Epithelial cell of prostate (primary cell): ENCODE data around the gene ABCD3.
A peak's percentile ranks its signal among the peaks of the same experiment; 100 is the strongest.

Source experiments
- DNase-seq: peaks from one replicate; pipeline ENCODE4 v3.0.0-alpha.2; 2011; ENCODE audit warnings: low read depth, low spot score
- H3K27ac ChIP-seq: fragments of 450-650 bp; 2 replicates; pipeline ENCODE4 v1.5.1; 2017; ENCODE audit warnings: mild to moderate bottlenecking

The ABCD3 gene

DNA sequence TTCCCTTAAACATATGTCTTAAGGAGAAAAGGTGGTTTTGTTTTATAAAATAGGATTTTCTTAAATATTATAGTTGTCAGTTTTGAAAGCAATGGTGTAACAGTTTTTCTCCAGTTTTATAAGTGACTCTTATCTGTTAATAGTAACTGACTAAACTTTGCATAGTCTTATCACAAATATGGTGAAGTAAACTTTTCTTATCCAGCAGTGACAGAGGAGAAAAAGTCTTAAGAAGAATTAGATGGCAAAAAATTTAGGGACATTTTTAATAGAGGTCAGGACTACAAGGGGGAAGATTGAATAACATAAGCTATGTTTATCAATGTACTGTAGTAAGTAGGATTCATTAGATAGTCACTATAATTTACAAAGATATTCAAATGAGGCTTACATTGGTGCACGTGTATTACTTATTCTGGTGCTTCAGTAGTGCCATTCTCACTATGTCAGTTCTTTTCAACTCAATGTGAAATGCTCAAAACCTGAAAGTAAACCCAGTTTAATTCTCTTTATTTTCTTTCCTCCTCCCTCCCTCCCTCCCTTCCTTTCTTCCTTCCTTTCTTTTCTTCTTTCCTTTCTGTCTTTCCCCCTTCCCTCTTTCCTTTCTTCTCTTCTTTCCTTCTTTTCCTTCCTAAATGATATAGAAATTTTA is 97.2 kb downstream of the ABCD3 start:
- H3K27ac ChIP-seq: no peak overlapping the region
- no peak for DNase-seq

DNA sequence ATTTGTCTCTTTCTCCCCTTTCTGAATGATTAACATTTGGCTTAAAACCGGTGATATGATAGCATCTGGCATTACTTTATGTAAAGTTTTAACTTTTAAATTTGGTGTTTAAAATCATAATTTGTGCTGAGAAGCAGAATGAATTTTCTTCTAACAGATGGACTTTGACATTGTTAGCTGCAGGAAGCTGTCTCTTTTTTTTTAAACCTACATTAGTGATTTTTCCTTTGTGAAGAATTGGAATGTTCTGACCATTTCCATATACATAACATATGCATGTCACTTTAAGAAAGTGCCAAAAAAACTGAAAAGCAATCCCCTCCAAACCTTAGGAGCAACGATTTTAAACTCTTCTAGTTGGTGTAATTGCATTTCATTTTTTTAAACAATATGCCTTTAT is 101.2 kb downstream of the ABCD3 start:
- no peak overlapping the region for H3K27ac ChIP-seq
- no peak for DNase-seq

DNA sequence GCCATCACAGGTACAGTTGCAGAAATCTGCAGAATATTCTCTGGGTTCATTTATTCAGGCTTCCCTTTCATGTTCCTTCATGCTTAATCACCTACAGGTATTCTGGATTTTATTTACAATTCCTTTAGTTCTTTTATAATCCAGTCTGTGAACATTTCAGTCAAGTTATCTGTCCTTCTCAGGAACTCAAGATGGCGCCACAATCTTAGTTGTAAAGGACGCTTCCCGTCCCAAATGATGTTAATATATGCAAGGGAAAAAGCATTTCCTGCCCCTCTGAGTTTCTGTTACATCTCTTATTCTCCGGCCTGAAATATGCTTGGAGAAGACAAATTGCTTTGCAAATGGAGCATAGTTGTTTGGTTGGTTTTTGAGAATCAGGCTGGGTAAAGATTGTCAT is 104.1 kb downstream of the ABCD3 start:
- no peak for DNase-seq
- H3K27ac ChIP-seq: no peak overlapping the region

DNA sequence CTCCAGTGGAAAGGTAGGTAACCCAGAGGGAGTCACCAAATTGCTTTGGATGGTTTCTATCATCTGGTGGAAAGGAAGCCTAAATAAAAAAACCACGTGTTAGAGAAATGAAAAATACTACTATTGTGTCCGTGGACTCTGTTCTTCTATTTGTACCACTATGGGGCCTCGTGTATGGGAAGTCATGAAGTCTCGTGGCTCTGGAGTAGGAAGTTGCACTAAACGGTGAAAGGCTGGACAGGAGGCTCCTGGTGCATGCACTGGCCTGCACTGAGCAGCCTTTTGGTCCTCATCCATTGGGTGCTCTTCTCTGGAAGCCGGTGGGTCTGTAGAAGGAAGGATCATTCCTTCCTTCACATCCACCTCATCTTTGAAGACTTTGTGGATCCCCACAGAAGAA is 106.3 kb downstream of the ABCD3 start:
- DNase-seq: no peak
- no peak overlapping the region for H3K27ac ChIP-seq

DNA sequence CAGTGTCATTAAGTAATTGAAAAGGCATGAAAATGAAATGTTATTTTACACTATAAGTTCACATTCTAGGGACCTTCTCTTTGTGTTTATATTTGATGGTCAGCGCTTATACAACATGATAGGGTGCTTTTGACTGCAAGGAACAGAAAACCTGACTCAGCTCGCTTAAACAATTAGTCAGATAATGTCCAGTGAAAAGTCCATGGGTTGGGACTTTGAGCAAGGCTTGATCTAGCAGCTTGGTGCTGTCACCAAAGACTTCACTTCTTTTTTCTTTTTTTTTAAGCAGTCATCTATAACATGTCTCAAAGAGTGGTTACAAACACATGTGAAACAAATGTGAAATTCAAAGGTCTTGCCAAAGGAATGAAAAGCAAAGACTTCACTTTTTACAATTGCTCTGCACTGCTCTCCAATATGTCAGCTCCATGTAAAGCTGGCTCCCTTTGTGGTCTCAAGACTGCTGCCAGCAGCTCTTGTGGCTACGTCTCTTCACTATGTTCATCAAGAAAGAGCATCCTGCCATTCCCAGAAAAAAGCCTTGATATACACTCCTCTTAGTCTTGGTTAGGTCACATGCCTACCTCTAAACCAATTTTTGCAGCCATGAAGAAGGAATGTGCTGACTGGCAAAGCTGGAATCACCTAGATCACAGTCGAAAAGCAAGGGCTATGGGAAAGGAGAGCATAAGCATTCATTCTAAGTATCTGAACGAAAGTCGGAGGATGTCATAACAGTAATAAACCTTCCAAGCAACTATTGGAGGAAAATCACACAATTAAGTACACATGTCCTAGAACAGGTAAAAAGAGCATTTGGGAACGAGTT is 108.2 kb downstream of the ABCD3 start:
- H3K27ac ChIP-seq: peak overlapping the region; percentile 65
- no peak for DNase-seq

DNA sequence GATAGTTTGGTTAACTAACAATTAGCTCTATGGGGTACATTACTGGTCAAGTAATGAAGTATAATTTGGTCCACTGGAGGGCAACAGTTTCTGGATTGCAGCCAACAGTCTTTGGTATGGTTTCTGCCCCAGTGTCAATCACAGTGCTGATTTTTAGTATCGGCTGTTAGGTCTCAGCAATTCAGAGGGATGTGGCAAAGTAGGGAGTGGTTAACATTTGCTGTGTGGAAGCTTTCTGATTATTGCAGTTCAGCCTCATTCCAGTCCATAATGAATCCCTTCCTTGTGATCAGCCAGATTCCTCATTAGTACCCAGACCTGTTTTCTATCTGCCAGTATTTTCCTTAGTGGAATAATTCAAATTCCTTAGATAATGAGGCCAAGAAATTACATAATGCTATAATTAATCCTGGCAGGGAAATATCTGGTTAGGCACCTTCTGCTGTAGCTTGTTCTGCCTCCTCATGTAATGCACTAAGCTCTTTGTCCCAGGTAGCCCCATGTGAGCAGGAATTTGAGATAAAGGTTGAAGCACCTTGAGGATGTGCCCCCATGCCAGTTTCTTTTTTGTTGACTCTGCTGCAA is 109.3 kb downstream of the ABCD3 start:
- peak; percentile 52 for DNase-seq
- peak overlapping the region; percentile 65 for H3K27ac ChIP-seq

DNA sequence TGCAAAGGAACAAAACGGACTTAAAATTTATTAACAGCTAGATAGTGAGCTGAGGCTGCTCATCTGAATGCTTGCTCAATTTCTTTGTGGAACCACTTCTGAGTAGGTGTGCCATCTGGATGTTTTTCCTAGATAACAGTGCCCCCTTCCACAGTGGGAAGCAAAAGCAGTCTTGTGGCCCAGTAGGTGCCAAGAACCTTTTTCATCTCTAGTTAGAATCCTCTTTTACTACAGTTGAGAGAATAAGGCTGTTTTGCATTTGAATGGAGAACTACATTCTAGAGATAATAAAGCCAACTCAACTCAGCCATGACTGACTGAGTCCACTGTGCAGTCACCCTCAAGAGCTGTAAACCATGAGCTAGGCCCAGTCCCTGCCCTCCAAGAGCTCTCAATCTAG is 110.1 kb downstream of the ABCD3 start:
- peak overlapping the region; percentile 65 for H3K27ac ChIP-seq
- peak; percentile 34 for DNase-seq

DNA sequence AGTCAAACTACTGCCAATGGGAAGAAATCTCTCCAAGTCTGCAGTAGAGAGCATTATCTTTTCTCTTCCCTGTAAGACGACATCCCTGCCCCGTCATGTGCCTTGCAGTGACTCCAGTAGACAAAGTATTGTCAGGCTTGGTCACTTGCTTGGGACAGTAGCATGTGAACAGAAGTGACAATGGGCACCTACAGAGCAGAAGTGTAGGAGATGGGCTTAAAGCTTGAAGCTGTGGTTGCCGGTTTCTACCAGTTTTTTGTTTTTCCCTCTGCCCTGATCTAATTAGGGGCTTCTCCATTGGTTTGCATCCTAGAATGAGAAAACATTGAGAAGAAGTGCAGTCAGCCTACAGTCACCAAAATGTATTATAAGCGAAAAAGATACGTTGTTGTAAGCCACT is 110.6 kb downstream of the ABCD3 start:
- peak overlapping the region; percentile 65 for H3K27ac ChIP-seq

DNA sequence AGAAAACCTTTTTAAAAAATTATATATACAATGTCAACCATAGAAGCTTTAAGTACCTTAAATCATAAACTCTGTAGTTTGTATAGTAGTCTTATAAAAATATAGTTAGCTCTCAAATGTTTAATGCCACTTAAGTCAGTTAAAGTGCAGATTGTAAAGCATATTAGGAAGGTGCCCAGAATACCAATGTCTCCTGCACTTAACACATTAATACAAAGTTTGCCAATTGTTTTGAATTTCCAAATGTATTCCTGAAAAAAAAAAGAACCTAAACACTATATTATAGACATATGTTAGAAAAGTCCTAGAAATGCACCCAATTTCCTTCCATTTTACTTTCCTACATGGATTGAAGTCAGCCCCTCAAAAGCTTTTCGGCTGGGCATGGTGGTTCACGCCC is 111.2 kb downstream of the ABCD3 start:
- DNase-seq: no peak
- H3K27ac ChIP-seq: peak overlapping the region; percentile 65

More for the DNA sequence above, 110.6 kb downstream of the ABCD3 start:
- no peak for DNase-seq

DNA sequence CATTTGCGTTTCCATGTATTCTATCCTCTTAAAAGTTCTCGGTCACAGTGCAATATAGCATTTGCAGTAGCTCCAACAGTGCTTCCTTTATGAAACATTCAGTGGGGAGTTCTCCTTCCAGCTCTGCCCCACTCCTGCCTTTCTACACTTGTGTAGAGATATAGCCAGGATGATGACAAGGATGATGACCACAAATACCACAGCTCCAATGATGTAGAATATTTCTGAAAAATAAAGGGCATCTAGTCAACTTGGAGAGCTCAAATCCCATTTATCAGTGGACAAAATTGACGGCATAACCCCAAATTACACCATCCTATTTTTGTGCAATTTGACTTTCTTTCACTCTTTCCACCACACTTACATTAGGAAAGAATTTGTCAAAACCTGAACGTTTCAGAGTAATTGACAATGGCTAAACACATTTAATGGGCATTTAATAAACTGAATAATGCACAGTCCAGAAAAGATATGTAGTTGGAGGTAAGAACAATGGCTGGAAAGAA is 112.2 kb downstream of the ABCD3 start:
- no peak for DNase-seq
- peak overlapping the region; percentile 96 for H3K27ac ChIP-seq

DNA sequence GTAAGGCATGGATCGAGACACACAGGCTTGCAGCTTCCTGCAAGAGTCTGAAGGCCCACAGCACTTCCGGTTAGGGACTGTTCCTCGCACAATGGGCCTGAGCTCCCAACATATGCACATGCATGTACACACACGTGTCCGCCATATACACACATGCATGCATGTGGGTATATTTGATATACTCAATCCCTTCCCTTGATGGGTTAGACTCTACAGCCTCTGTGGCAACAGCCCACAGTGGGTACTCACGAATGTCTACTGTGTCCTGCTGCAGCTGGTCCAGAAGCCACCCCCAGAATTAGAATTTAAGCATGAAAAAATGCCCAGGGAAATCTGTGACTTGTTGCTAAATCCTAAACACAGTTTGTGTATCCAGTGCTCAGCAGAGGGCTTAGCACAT is 113.5 kb downstream of the ABCD3 start:
- peak overlapping the region; percentile 96 for H3K27ac ChIP-seq
- DNase-seq: no peak

DNA sequence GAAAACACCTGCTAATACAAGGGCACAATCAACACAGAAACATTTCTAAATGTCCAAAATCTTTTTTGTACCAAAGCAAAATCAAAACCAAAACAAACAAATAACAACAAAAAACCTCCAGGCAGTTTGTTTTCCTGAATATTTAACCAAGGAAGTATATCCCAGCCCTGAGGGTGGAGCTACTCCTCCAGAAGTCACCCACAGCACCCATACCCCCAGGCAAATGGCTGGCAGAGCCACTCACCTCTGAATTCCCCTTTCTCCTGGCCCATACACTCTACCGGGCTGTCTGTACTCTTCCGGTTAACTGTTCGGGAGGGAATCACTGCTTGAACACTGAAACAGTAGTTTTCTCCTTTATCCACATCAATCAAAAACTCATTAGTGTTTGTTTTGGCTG is 113.9 kb downstream of the ABCD3 start:
- H3K27ac ChIP-seq: peak overlapping the region; percentile 96
- no peak for DNase-seq

DNA sequence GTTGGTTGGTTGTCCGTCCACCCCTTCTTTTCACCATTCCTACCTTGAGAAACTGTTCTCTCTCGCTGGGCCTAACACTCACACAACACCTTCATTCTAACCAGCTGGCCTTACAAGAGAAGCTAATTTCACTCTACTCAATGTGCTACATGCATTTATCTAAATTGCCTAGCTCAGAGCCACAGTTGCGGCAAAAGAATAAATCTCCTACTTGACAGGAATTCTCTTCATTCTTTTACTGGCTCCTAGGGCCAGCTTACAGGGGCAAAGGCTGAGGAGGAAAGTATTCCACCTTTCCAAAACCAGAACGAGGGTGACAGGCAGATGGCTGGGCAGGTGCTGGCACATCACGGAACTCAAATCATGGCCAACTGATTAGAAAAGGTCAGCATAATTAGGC is 116.9 kb downstream of the ABCD3 start:
- peak overlapping the region; percentile 96 for H3K27ac ChIP-seq
- DNase-seq: no peak

DNA sequence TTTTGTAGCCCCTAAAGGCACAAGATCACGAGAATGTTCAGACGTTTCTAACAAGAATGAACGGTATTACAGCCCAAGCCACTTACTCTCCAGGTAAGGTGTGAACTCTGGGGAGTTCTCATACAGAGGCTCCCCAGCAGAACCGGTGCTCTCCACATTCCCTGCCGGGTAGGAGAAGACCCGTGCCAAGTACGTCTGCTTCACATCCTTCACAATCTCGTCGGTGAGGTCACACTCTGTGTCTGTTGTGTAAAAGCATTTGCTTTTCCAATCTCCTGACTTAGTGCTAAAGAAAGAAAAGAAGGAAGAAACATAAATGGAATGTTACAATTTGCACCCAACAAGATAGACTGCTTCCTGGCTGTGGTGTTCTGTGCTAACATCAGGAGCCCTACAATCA is 117.7 kb downstream of the ABCD3 start:
- no peak for DNase-seq

DNA sequence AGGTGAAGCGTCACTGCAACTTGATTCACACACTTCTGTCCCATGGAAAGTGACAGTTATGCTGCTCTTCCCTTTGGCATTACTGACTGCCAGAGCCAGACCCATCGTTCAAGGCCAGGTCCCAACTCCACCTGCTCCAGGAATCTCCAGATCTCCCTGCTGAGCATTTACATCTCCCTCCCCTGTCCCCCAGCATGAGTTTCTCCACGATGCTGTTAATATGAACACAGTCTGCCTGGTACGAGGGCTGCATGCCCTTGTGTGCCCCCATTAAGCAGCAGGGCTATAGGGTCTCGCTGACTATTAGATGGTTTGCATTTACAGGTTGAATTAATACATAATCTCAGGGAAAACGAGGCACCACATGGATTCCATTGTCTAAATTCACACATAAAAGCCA is 119.1 kb downstream of the ABCD3 start:
- no peak for DNase-seq

More for the DNA sequence above, 117.7 kb downstream of the ABCD3 start:
- H3K27ac ChIP-seq: peak overlapping the region; percentile 96

DNA sequence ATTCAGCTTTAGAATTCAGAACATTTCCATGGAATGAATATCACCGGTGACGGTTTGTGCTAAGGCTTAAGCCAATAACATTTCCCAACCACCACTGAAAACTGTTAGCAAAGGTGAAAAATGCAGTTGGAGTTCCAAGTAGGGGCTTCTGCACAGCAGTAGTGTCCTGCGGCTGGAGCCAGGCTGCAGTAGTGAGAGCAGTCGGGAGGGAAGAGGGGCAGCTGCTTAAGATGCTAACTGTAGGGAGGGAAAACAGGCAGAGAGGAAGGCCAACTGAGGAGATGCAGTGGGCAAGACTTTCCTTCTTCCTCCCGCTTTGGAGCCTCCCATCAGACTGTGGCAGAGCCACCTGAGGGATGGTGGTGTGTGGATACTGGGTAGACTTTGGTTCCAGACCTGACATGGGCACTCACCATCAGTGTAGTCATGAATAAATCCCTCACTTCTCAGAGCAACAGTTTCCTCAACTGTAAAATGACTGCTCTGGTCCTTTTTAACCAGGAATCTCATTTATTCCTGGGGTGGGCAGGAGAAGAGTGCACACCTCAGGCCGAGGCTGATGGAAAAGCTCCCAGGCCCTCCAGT is 120.1 kb downstream of the ABCD3 start:
- no peak for DNase-seq
- peak overlapping the region; percentile 96 for H3K27ac ChIP-seq

More for the DNA sequence above, 119.1 kb downstream of the ABCD3 start:
- H3K27ac ChIP-seq: peak overlapping the region; percentile 96

DNA sequence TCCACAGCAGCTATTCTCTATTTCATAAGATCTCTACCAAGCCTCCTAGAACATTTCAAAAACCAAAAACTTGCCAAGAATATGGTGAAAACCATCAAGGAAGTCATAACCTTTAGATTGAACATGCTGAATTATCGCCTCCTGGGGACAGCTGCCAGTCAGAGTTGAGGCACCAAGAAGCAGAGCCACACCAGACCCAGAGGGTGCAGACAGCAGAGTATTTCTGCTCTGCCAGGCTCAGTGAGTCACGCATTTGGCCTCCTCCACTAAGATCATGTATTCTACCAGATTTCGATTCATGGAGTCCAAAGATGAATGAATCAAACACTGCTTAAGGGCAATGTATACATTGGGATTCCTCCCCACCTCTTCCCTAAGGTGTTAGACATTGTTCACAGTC is 121.3 kb downstream of the ABCD3 start:
- H3K27ac ChIP-seq: peak overlapping the region; percentile 96
- DNase-seq: no peak

DNA sequence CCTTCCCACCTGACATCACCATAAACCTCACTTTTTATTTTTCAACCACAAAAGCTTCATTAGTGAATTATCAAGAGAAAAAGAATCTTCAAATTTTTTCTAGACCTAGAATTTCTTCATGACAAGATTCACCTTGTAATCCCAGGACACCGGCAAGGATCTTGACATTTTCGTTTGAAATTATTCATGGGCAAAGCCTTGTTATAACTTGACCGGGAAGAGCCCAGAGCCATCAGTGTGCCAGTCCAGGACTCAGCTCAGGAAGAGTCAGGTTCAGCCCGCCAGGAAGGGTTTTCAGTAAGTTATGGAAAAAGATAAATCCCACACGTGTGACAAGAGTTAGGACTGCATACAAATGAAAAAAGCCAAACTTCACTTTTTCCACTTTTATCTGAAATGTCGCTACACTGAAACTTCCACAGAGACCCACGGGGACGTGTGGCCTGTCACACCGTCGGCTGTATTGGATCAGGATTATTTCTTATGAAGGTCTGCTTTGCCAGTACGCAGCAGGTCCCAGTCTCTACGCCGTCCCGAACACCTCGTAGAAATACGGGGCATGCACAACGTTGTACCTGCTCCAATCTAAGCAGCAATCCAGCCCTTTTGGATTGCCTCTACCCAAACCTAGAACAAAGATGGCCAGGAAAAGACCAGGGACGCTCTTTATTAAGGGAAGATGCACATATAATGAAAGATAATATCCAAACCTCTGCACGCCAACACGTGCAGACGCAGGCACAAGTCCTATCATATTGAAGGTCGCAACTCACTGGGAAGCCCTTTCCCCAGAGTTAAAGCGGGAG is 122.5 kb downstream of the ABCD3 start:
- peak overlapping the region; percentile 96 for H3K27ac ChIP-seq
- no peak for DNase-seq

DNA sequence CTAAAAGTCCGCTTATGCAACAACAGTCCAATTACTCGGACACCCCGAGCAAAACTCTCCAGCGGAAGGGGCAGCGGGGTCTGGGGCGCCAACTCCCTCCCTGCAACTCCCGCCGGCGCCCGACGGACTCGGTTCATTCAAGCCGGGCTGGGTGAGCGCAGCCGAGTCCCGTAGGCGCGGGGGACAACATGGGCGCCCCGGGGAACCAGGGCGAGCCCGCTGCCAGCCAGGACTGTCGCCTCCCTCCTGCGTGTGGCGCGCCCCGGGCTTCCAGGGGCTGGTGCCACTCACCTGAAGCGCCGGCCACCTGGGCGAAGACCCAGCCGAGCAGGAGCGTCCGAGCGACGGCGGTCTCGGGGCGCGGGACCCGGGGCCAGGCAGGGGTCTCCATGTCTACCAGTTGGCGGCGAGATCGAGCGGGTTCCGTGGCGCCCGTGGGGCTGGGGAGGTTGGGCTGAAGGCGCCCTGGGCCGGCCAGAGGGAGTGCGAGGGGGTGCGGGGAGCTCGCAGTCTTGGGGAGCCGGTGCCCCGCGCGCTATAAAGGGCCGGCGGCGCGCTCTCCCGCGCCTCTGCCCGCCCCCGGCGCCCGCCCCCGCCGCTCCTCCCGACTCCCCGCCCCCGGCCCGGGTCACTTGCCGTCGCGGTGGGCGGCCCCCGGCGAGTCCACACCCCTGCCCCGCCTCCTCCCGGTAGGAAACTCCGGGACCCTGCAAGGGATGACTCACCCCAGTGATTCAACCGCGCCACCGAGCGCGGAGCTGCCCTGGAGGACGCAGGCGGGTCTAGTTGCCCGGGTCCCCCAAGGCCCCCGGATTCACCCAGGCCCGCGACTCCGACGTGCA is 123.3 kb downstream of the ABCD3 start, which contains the start of gene F3:
Gene F3 (minus strand): TSS at position 514 of the 842 bp plus-strand sequence. CDS start 123 bp downstream, at position 391.
- peak within 1 kb of the TSS; percentile 96 for H3K27ac ChIP-seq
- DNase-seq: peak; percentile 71
